HK-2 (cell line): ENCODE measurements around the gene PRKCE.

Experiments used
- DNase-seq: peaks from one replicate; pipeline ENCODE4 v3.0.0-alpha.2; 2018; ENCODE audit not compliant: unreplicated experiment

Gene PRKCE

GRCh38 chr2:45809205-45809604 lies 157.7 kb downstream of the PRKCE start:
- no peak for DNase-seq

GRCh38 chr2:45812011-45812500 lies 160.6 kb downstream of the PRKCE start:
- no peak for DNase-seq

- no peak for DNase-seq
These were observed 161.8 kb downstream of the PRKCE start for GRCh38 chr2:45813003-45813941.

GRCh38 chr2:45814488-45814887 lies 163.0 kb downstream of the PRKCE start:
- no peak for DNase-seq

- DNase-seq: no peak
These were observed 163.6 kb downstream of the PRKCE start for GRCh38 chr2:45814951-45815621.

- DNase-seq: no peak
These were observed 164.8 kb downstream of the PRKCE start for GRCh38 chr2:45816272-45816671.

GRCh38 chr2:45818591-45818990 lies 167.1 kb downstream of the PRKCE start:
- no peak for DNase-seq

- no peak for DNase-seq
These were observed 168.6 kb downstream of the PRKCE start for GRCh38 chr2:45820048-45820447.

GRCh38 chr2:45821558-45822271 lies 170.2 kb downstream of the PRKCE start:
- DNase-seq: peak; percentile 26

- no peak for DNase-seq
These were observed 170.8 kb downstream of the PRKCE start for GRCh38 chr2:45822272-45822630.

GRCh38 chr2:45823723-45824206 lies 172.3 kb downstream of the PRKCE start:
- no peak for DNase-seq

GRCh38 chr2:45825001-45825651 lies 173.7 kb downstream of the PRKCE start:
- DNase-seq: no peak

GRCh38 chr2:45826460-45826859 lies 175.0 kb downstream of the PRKCE start:
- DNase-seq: no peak

GRCh38 chr2:45826884-45827635 lies 175.6 kb downstream of the PRKCE start:
- DNase-seq: no peak

- DNase-seq: no peak
These were observed 178.8 kb downstream of the PRKCE start for GRCh38 chr2:45830322-45830721.

- no peak for DNase-seq
These were observed 182.0 kb downstream of the PRKCE start for GRCh38 chr2:45833301-45833967.

- no peak for DNase-seq
These were observed 182.5 kb downstream of the PRKCE start for GRCh38 chr2:45833968-45834344.

- no peak for DNase-seq
These were observed 182.9 kb downstream of the PRKCE start for GRCh38 chr2:45834372-45834771.

- DNase-seq: no peak
These were observed 183.4 kb downstream of the PRKCE start for GRCh38 chr2:45834858-45835257.

- no peak for DNase-seq
These were observed 184.8 kb downstream of the PRKCE start for GRCh38 chr2:45836316-45836715.
